B cell (primary cell): ENCODE measurements around the gene PRLR. TPM values are rescaled to one million over a fixed set of nuclear protein-coding genes. Genes with fewer than 3 reads are reported as not detected.

Experiments used
- ATAC-seq: fragments of 200-7000 bp; cut with Tn5 transposase; one replicate; pipeline ENCODE4 v1.10.0; 2021; ENCODE audit warnings: low read depth, mild to moderate bottlenecking, moderate number of reproducible peaks, moderate library complexity
- CTCF ChIA-PET: fragments of 350-600 bp; sonication (Branson Sonifier 250); formaldehyde crosslinking; loops from one replicate; lab custom pipeline; 2021; ENCODE audit warnings: antibody characterized with exemption, inconsistent platforms; lab: Charles Lee
- POLR2A ChIA-PET: fragments of 350-600 bp; sonication (Branson Sonifier 250); formaldehyde crosslinking; loops from one replicate; lab custom pipeline; 2021; ENCODE audit warnings: antibody characterized with exemption; lab: Charles Lee
- DNase-seq: peaks from one replicate; pipeline ENCODE4 v3.0.0; 2013
- H2AFZ ChIP-seq: 2 replicates; pipeline ENCODE4 v1.6.1; 2012; ENCODE audit warnings: mild to moderate bottlenecking, low read depth, low read length; ENCODE audit not compliant: insufficient read depth, poor library complexity, severe bottlenecking
- H3K27ac ChIP-seq, 2 donors: 1 replicate in 1 of 2; 2 replicates in 1 of 2; pipeline ENCODE4 v1.5.1; 2012 to 2013; ENCODE audit warnings: low read length in 2 of 2, mild to moderate bottlenecking in 2 of 2, moderate library complexity in 1 of 2
- H3K27me3 ChIP-seq, 4 experiments: fragments of 200-600 bp in 1 of 4; sonication (generic) in 1 of 4; replicated peaks in 1 of 4; 1 replicate in 2 of 4; 2 replicates in 2 of 4; pipeline versions ENCODE4 v1.6.1 to v1.7.0; 2013 to 2016; ENCODE audit warnings: low read length in 3 of 4, mild to moderate bottlenecking in 2 of 4, mixed read lengths in 1 of 4, moderate library complexity in 1 of 4; ENCODE audit not compliant: insufficient read depth in 4 of 4, control insufficient read depth in 3 of 4; ENCODE audit errors: control extremely low read depth in 1 of 4
- H3K36me3 ChIP-seq, 2 experiments: replicated peaks in 1 of 2; 1 replicate in 1 of 2; 2 replicates in 1 of 2; pipeline versions ENCODE4 v1.6.1 to v1.7.1; 2013; ENCODE audit warnings: low read length in 1 of 2; ENCODE audit not compliant: insufficient read depth in 2 of 2, control insufficient read depth in 1 of 2; ENCODE audit errors: control extremely low read depth in 1 of 2, extremely low read depth in 1 of 2
- H3K4me1 ChIP-seq, 2 donors: fragments of 200-600 bp in 1 of 2; sonication (generic) in 1 of 2; 1 replicate in 1 of 2; 2 replicates in 1 of 2; pipeline versions ENCODE4 v1.5.1 to v1.6.1; 2013 to 2017; ENCODE audit warnings: low read length in 2 of 2; ENCODE audit not compliant: control insufficient read depth in 2 of 2, insufficient read depth in 2 of 2
- H3K4me2 ChIP-seq: replicated peaks from 2 replicates; pipeline ENCODE3; 2012; ENCODE audit warnings: mild to moderate bottlenecking, low read depth, low read length; ENCODE audit not compliant: poor library complexity, severe bottlenecking
- H3K4me3 ChIP-seq, 5 experiments: fragments of 200-600 bp in 1 of 5; sonication (generic) in 1 of 5; 1 replicate in 3 of 5; 2 replicates in 2 of 5; pipeline versions ENCODE4 v1.5.1 to v1.7.0; 2011 to 2016; ENCODE audit warnings: low read length in 4 of 5, mild to moderate bottlenecking in 4 of 5, low read depth in 2 of 5, control low read depth in 1 of 5, moderate library complexity in 1 of 5; ENCODE audit not compliant: insufficient read depth in 1 of 5; ENCODE audit errors: control extremely low read depth in 1 of 5, extremely low read depth in 1 of 5
- H3K79me2 ChIP-seq: fragments of 200-600 bp; sonication (generic); one replicate; pipeline ENCODE4 v1.6.0; 2016; ENCODE audit warnings: low read length; ENCODE audit not compliant: control insufficient read depth, insufficient read depth
- H3K9ac ChIP-seq: fragments of 200-600 bp; sonication (generic); 2 replicates; pipeline ENCODE4 v1.6.1; 2017; ENCODE audit warnings: mild to moderate bottlenecking, low read length, moderate library complexity
- H3K9me3 ChIP-seq, 3 donors: one replicate each; pipeline versions ENCODE4 v1.6.1 to v1.7.1; 2013; ENCODE audit warnings: low read length in 2 of 3; ENCODE audit not compliant: control insufficient read depth in 2 of 3, insufficient read depth in 1 of 3; ENCODE audit errors: control extremely low read depth in 1 of 3
- H4K20me1 ChIP-seq: 2 replicates; pipeline ENCODE4 v1.6.0; 2012; ENCODE audit warnings: mild to moderate bottlenecking, low read length; ENCODE audit not compliant: insufficient read depth, control insufficient read depth, poor library complexity, severe bottlenecking
- H3K27ac Mint-ChIP-seq: one replicate; pipeline ENCODE4 v1.8.0; 2021; ENCODE audit warnings: mixed read lengths
- H3K27me3 Mint-ChIP-seq: one replicate; pipeline ENCODE4 v1.8.0; 2021; ENCODE audit warnings: mixed read lengths
- H3K4me1 Mint-ChIP-seq: one replicate; pipeline ENCODE4 v1.8.0; 2021; ENCODE audit warnings: mixed read lengths
- H3K4me3 Mint-ChIP-seq: one replicate; pipeline ENCODE4 v1.8.0; 2021; ENCODE audit warnings: mixed read lengths
- H3K9me3 Mint-ChIP-seq: one replicate; pipeline ENCODE4 v1.8.0; 2022; ENCODE audit warnings: mixed read lengths; ENCODE audit not compliant: insufficient read depth
- CTCF ChIP-seq: fragments of 200-600 bp; IDR thresholded peaks from one replicate; pipeline ENCODE4 v1.8.0; 2022; ENCODE audit warnings: antibody characterized with exemption, mild to moderate bottlenecking
- EZH2 ChIP-seq: IDR thresholded peaks from 2 replicates; pipeline ENCODE4 v1.6.1; 2012; ENCODE audit warnings: borderline replicate concordance, low read depth, mild to moderate bottlenecking, moderate library complexity, low read length; ENCODE audit not compliant: insufficient read depth, poor library complexity, severe bottlenecking
- WGBS: methylation state at CpG from one replicate; pipeline ENCODE4 v1.1.5; 2013; ENCODE audit warnings: missing lambda C conversion rate; ENCODE audit not compliant: insufficient coverage; 5-methylcytosine and 5-hydroxymethylcytosine counted together
- intact Hi-C: fragments of 100-400 bp; cut with micrococcal nuclease; formaldehyde crosslinking; loops from one replicate; pipeline ENCODE4 v1.10.0; 2022
- polyA plus RNA-seq: library from polyadenylated mRNA; depleted of rRNA; stranded (reverse); fragments of >200 nt; gene quantifications from 2 replicates; pipeline ENCODE4 v1.2.3, GENCODE V29; 2012
- total RNA-seq, 2 donors: library from RNA; stranded (reverse); fragments of 120-200 nt in 1 of 2; gene quantifications; 1 replicate in 1 of 2; 2 replicates in 1 of 2; pipeline versions ENCODE4 v1.2.3 to v1.2.4, GENCODE V29; 2013 to 2022

PRLR gene
- total and polyA plus RNA-seq, 2 donors (not counting 1 experiment from before 2014, with no cell fraction given): 0.39 TPM; not detected in 1

- 67% methylated on average over 2 of the region's 3 CpGs for WGBS
- Histone ChIP-seq H3K79me2 (no peaks in the 10 kb centered on the region), H4K20me1 (no peaks in the 10 kb centered on the region), H3K4me1 (peaks cover 5 to 6% of the 10 kb centered on the region in 2 donors), H3K9me3 (no peaks in the 10 kb centered on the region), H3K36me3 (no peaks in the 10 kb centered on the region), H3K4me2 (no peak overlapping the region), H3K9ac (no peak overlapping the region), H3K27me3 (no peaks in the 10 kb centered on the region), H3K4me3 (no peak overlapping the region), H3K27ac (no peak overlapping the region), H2AFZ (no peak overlapping the region)
- TF ChIP-seq EZH2 (no peak), CTCF (no peak)
- no peak overlapping the region for H3K4me3 Mint-ChIP-seq
- H3K27ac Mint-ChIP-seq: no peak overlapping the region
- ChIA-PET CTCF (no interaction called here), POLR2A (no interaction called here)
- ATAC-seq (no peak), DNase-seq (no peak)
- H3K4me1 Mint-ChIP-seq: peaks cover 5% of the 10 kb centered on the region
- H3K27me3 Mint-ChIP-seq: peaks cover 9% of the 10 kb centered on the region
- intact Hi-C loops: no loop called here
- H3K9me3 Mint-ChIP-seq: no peaks in the 10 kb centered on the region
Measured at GRCh38 chr5:35158204-35158603, 72.1 kb downstream of the PRLR start.

- no peak overlapping the region for H3K9ac ChIP-seq
- ChIA-PET POLR2A (no interaction called here), CTCF (no interaction called here)
- WGBS: 80% methylated on average over 1 of the region's 2 CpGs
- DNase-seq (peak; percentile 12), ATAC-seq (no peak)
- Mint-ChIP-seq H3K9me3 (no peaks in the 10 kb centered on the region), H3K4me1 (peaks cover 6% of the 10 kb centered on the region), H3K27ac (no peak overlapping the region), H3K4me3 (no peak overlapping the region), H3K27me3 (peaks cover 17% of the 10 kb centered on the region)
- intact Hi-C loops: no loop called here
- H3K79me2 ChIP-seq: no peaks in the 10 kb centered on the region
- H2AFZ ChIP-seq: no peak overlapping the region
- H3K36me3 ChIP-seq: no peaks in the 10 kb centered on the region
- H3K9me3 ChIP-seq: no peaks in the 10 kb centered on the region
- no peak overlapping the region for H3K4me2 ChIP-seq
- no peak overlapping the region for H3K27ac ChIP-seq
- TF ChIP-seq EZH2: no peak
- TF ChIP-seq CTCF: no peak
- peaks cover 5 to 7% of the 10 kb centered on the region in 2 donors for H3K4me1 ChIP-seq
- no peaks in the 10 kb centered on the region for H4K20me1 ChIP-seq
- H3K4me3 ChIP-seq: no peak overlapping the region
- H3K27me3 ChIP-seq: no peaks in the 10 kb centered on the region
Measured at GRCh38 chr5:35153375-35153932, 76.8 kb downstream of the PRLR start.
